HepG2 (cell line): ENCODE measurements around the gene TNS1. TPM values are rescaled to one million over a fixed set of nuclear protein-coding genes. Genes with fewer than 3 reads are reported as not detected.

Source experiments
- AGO2 ChIP-seq: fragments of 200-400 bp; formaldehyde crosslinking; optimal IDR thresholded peaks from 2 replicates; pipeline ENCODE3; 2017; ENCODE audit warnings: mild to moderate bottlenecking, low read depth, low read length, moderate library complexity
- ATF6 ChIP-seq: sonication (generic); formaldehyde crosslinking; conservative IDR thresholded peaks from 2 replicates; pipeline ENCODE4 v1.4.0; 2020; ENCODE audit warnings: missing genetic modification reagents
- CC2D1A ChIP-seq: sonication (generic); formaldehyde crosslinking; IDR thresholded peaks from 2 replicates; pipeline ENCODE4 v1.8.1; 2023; ENCODE audit warnings: mild to moderate bottlenecking, missing genetic modification reagents
- HOXD1 ChIP-seq: sonication (generic); formaldehyde crosslinking; IDR thresholded peaks from 2 replicates; pipeline ENCODE4 v1.5.0; 2020; ENCODE audit warnings: missing genetic modification reagents
- LCORL ChIP-seq, 2 experiments: fragments of 450-650 bp in 1 of 2; sonication (generic) in 1 of 2; formaldehyde crosslinking in 1 of 2; IDR thresholded peaks; 2 replicates each; pipeline versions ENCODE4 v1.5.0 to v1.6.1; 2017 to 2020; ENCODE audit warnings: antibody characterized with exemption in 1 of 2, missing genetic modification reagents in 1 of 2
- MAF1 ChIP-seq: sonication (generic); formaldehyde crosslinking; IDR thresholded peaks from 2 replicates; pipeline ENCODE4 v1.5.0; 2020; ENCODE audit warnings: missing genetic modification reagents, borderline replicate concordance
- MXD3 ChIP-seq: IDR thresholded peaks from 2 replicates; pipeline ENCODE4 v1.6.1; 2016; ENCODE audit warnings: mild to moderate bottlenecking, missing biosample characterization, missing genetic modification reagents
- NRL ChIP-seq: sonication (generic); formaldehyde crosslinking; IDR thresholded peaks from 2 replicates; pipeline ENCODE4 v1.5.0; 2020; ENCODE audit warnings: missing genetic modification reagents, mild to moderate bottlenecking, moderate library complexity, borderline replicate concordance
- RAD51 ChIP-seq: fragments of 450-650 bp; IDR thresholded peaks from 2 replicates; pipeline ENCODE4 v1.6.1; 2016; ENCODE audit warnings: borderline replicate concordance
- ZFX ChIP-seq: sonication (generic); formaldehyde crosslinking; IDR thresholded peaks from 2 replicates; pipeline ENCODE4 v1.4.0; 2020; ENCODE audit warnings: mild to moderate bottlenecking, low read depth, missing genetic modification reagents, moderate library complexity
- ZGPAT ChIP-seq: IDR thresholded peaks from 2 replicates; pipeline ENCODE4 v1.6.1; 2016; ENCODE audit warnings: mild to moderate bottlenecking
- ZNF329 ChIP-seq: sonication (generic); formaldehyde crosslinking; IDR thresholded peaks from 2 replicates; pipeline ENCODE4 v1.9.0; 2021; ENCODE audit warnings: low read depth, mild to moderate bottlenecking, missing genetic modification reagents
- ZNF446 ChIP-seq: sonication (generic); formaldehyde crosslinking; IDR thresholded peaks from 2 replicates; pipeline ENCODE4 v1.5.0; 2020; ENCODE audit warnings: mild to moderate bottlenecking, missing genetic modification reagents
- ZNF609 ChIP-seq: sonication (generic); formaldehyde crosslinking; IDR thresholded peaks from 2 replicates; pipeline ENCODE4 v1.4.0; 2020; ENCODE audit warnings: mild to moderate bottlenecking, missing genetic modification reagents, borderline replicate concordance
- ZNF629 ChIP-seq: sonication (generic); formaldehyde crosslinking; conservative IDR thresholded peaks from 2 replicates; pipeline ENCODE4 v1.5.0; 2020; ENCODE audit warnings: missing genetic modification reagents
- ZNF737 ChIP-seq: sonication (generic); formaldehyde crosslinking; IDR thresholded peaks from 2 replicates; pipeline ENCODE4 v1.5.0; 2020; ENCODE audit warnings: missing genetic modification reagents, mild to moderate bottlenecking, borderline replicate concordance
- ZSCAN12 ChIP-seq: sonication (generic); formaldehyde crosslinking; IDR thresholded peaks from 2 replicates; pipeline ENCODE4 v1.9.0; 2021; ENCODE audit warnings: mild to moderate bottlenecking, missing genetic modification reagents
- polyA plus RNA-seq, 8 experiments: library from polyadenylated mRNA; depleted of rRNA in 3 of 8; stranded (reverse) in 7 of 8; unstranded in 1 of 8; fragments of >200 nt; fragmentation: Illumina TruSeq in 4 of 8; extraction: Trizol in 4 of 8; gene quantifications; 2 replicates each; pipeline versions ENCODE4 v1.2.1 to v1.2.3, GENCODE V29; 2011 to 2016; ENCODE audit warnings: low read depth in 4 of 8, missing spikeins in 1 of 8, mixed read lengths in 1 of 8; ENCODE audit not compliant: insufficient read depth in 1 of 8
- total RNA-seq, 5 experiments: library from RNA; depleted of rRNA; stranded (reverse); fragments of >200 nt; fragmentation: Illumina TruSeq; extraction: Trizol; gene quantifications; 2 replicates each; pipeline ENCODE4 v1.2.3, GENCODE V29; 2016; ENCODE audit warnings: low read depth in 1 of 5

TNS1 gene
- total and polyA plus RNA-seq, 2 of the 13 experiments (the other 11 are each of a cell fraction or from before 2014, with no cell fraction given), result 1.9 to 118 TPM

GRCh38 chr2:217836901-217837491 is 165.8 kb downstream of the TNS1 start (continued):
- TF ChIP-seq ZNF609 (CRISPR knock-in tag), result 0 out of 2 replicates have a peak, but pooled peaks have one; percentile 19
- TF ChIP-seq RAD51, result no peak
- 0 out of 2 replicates have a peak, but pooled peaks have one; percentile 29 for TF ChIP-seq NRL (CRISPR knock-in tag)
- no peak for TF ChIP-seq HOXD1 (CRISPR knock-in tag)
- no peak for TF ChIP-seq ZNF737 (CRISPR knock-in tag)
- TF ChIP-seq AGO2, result peak; percentile 88
- no peak for TF ChIP-seq LCORL (IDR thresholded peaks at IDR 0.05)
- TF ChIP-seq LCORL (CRISPR knock-in tag; IDR thresholded peaks at IDR 0.05), result no peak
- TF ChIP-seq ATF6, result no peak
- TF ChIP-seq ZFX (CRISPR knock-in tag), result 0 out of 2 replicates have a peak, but pooled peaks have one; percentile 19
- no peak for TF ChIP-seq ZNF446 (CRISPR knock-in tag)
- TF ChIP-seq ZNF329 (CRISPR knock-in tag), result no peak
- TF ChIP-seq MXD3 (CRISPR knock-in tag), result no peak
- no peak for TF ChIP-seq ZNF629 (CRISPR knock-in tag)
- TF ChIP-seq ZGPAT (CRISPR knock-in tag), result no peak
- no peak for TF ChIP-seq MAF1 (CRISPR knock-in tag)
- TF ChIP-seq ZSCAN12 (CRISPR knock-in tag), result no peak
- TF ChIP-seq CC2D1A (CRISPR knock-in tag), result no peak
